Stimulated activated CD4-positive, alpha-beta T cell treated with anti-CD3 and anti-CD28 coated beads, Interleukin-4, amount 100 ng/mL, for 1 hour (primary cell): ENCODE measurements around the gene FOXN3.

ENCODE experiments used
- DNase-seq: peaks from one replicate; pipeline ENCODE4 v3.0.0-alpha.2; 2020

Gene FOXN3

GRCh38 chr14:89430391-89431236 is 13.6 kb upstream of the FOXN3 start:
- no peak for DNase-seq

GRCh38 chr14:89429199-89430181 is 12.5 kb upstream of the FOXN3 start:
- DNase-seq = peak; percentile 59

GRCh38 chr14:89428546-89429198 is 11.6 kb upstream of the FOXN3 start:
- no peak for DNase-seq

GRCh38 chr14:89428173-89428523 is 11.1 kb upstream of the FOXN3 start:
- DNase-seq = no peak

- no peak for DNase-seq
These were observed 10.6 kb upstream of the FOXN3 start for GRCh38 chr14:89427426-89428172.

- DNase-seq = no peak
These were observed 8.9 kb upstream of the FOXN3 start for GRCh38 chr14:89425931-89426330.

- DNase-seq = no peak
These were observed 7.2 kb upstream of the FOXN3 start for GRCh38 chr14:89424241-89424640.

- no peak for DNase-seq
These were observed 5.9 kb upstream of the FOXN3 start for GRCh38 chr14:89422952-89423345.

GRCh38 chr14:89422181-89422951 is 5.3 kb upstream of the FOXN3 start:
- peak; percentile 68 for DNase-seq

GRCh38 chr14:89420502-89420901 is 3.5 kb upstream of the FOXN3 start:
- no peak for DNase-seq

- no peak for DNase-seq
These were observed 3.0 kb upstream of the FOXN3 start for GRCh38 chr14:89419973-89420482.

- no peak for DNase-seq
These were observed 1.9 kb upstream of the FOXN3 start for GRCh38 chr14:89418976-89419375.

GRCh38 chr14:89418452-89418851 is 1.4 kb upstream of the FOXN3 start:
- DNase-seq = no peak

- peak; percentile 58 for DNase-seq
These were observed 612 bp upstream of the FOXN3 start for GRCh38 chr14:89417465-89418225.

GRCh38 chr14:89416002-89416995 is 734 bp downstream of the FOXN3 start:
- peak; percentile 100 for DNase-seq

GRCh38 chr14:89415159-89415558 is 1.9 kb downstream of the FOXN3 start:
- no peak for DNase-seq

GRCh38 chr14:89411976-89412375 is 5.1 kb downstream of the FOXN3 start:
- no peak for DNase-seq

GRCh38 chr14:89409961-89410360 is 7.1 kb downstream of the FOXN3 start:
- no peak for DNase-seq
